NCI-H187 (cell line): Measurements from ENCODE around the gene CCDC92.

Source experiments
- DNase-seq, 2 experiments: peaks; one replicate each; lab custom pipeline; 2025; lab: John Stamatoyannopoulos, UW

Gene CCDC92

DNA sequence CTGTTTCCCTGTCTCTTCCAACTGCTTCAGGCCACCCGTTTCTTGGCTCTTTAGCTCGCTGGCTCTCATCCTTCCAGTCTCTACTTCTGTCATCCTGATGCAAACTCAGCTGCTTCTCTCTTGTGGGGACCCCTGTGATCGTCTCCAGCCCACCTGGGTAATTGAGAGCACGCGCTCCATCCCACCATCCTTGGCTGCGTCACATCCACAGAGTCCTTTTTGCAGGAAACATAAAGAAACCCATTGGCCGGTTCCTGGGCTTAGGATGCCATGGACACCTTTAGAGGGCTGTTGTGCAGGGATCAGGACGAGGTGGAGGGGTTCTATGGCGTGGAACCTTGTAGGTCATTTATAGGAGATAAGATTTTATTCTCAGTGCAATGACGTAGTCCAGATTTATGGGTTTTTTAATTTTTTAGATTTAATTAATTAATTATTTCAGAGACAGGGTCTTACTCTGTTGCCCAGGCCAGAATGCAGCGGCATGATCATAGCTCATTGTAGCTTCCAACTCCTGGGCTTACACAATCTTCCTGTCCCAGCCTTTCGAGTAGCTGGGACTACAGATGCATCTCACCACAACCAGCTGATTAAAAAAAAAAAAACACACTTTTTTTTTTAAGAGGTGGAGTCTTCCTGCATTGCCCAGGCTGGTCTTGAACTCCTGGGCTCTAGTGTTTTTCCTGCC is 82.6 kb downstream of the CCDC92 start:
- no peak for DNase-seq

- DNase-seq = no peak
Measured at GRCh38 chr12:123888989-123889388, 83.6 kb downstream of the CCDC92 start.

DNA sequence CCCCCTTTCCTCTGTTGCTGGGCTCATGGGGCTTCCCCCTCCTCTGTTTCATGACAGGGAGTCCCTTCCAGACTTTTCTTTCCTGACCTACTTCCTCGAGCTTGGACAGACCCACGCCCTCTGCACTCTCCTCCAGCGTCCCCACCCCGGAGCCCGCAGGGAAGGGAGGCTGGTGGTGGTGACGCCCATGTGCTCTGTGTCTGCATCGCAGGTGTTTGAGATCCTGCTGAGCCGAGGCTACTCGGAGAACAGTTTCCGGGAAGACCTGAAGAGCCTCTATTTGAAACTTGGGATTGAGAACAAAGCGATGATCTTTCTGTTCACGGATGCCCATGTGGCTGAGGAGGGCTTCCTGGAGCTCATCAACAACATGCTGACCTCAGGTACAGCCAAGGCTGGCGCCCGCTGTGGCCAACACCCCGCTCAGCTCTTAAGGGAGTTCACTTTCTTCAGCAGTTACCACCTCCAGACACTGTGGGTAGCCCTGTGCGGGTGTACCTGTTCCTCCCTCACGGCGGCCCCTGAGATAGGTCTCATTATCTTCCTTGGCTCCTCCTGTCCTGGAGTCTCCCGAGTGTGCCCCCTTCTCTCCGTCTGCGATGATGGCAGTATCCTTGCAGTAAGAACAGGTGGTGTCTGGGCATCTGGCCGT is 85.6 kb downstream of the CCDC92 start:
- no peak for DNase-seq

DNA sequence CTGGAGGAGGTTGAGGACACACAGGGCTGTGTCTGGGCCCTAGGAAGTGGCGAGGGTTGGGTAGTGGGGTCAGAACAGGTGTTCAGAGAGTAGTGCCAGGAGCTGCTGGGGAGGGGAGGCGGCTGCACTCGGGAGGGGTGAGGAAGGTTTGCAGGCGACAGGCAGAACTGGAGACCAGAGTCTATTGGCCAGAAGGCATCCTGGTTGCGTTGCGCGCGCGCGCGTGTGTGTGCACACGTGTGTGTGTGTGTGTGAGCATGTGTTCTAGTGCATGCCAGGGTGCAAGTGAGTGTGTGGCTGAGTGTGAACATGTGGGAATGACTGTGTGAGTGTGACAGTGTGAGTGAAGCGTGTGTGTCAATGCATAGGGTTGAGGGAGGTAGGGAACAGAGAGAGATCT is 86.4 kb downstream of the CCDC92 start:
- DNase-seq = no peak
